Measurements from ENCODE around the gene NAT8L. TPM values are rescaled to one million over a fixed set of nuclear protein-coding genes. Genes with fewer than 3 reads are reported as not detected.

Gene NAT8L
- total RNA-seq, 2 donors from 2014 or later = 0.41 to 36.4 TPM

- H3K4me1 ChIP-seq (replicated peaks) = no peaks in the 10 kb centered on the region
- intact Hi-C loops (cut with DNase I) = no loop called here
- DNase-seq (ENCODE audit: low spot score) = no peak
- H3K27ac ChIP-seq = no peak overlapping the region
- no peaks in the 10 kb centered on the region for H3K9me3 ChIP-seq
- WGBS = 85% methylated on average over 11 of the region's 11 CpGs
- TF ChIP-seq POLR2AphosphoS5 (IDR thresholded peaks at IDR 0.05) (no peak), POLR2A (IDR thresholded peaks at IDR 0.05) (no peak)
- TF ChIP-seq, protein P1, sequence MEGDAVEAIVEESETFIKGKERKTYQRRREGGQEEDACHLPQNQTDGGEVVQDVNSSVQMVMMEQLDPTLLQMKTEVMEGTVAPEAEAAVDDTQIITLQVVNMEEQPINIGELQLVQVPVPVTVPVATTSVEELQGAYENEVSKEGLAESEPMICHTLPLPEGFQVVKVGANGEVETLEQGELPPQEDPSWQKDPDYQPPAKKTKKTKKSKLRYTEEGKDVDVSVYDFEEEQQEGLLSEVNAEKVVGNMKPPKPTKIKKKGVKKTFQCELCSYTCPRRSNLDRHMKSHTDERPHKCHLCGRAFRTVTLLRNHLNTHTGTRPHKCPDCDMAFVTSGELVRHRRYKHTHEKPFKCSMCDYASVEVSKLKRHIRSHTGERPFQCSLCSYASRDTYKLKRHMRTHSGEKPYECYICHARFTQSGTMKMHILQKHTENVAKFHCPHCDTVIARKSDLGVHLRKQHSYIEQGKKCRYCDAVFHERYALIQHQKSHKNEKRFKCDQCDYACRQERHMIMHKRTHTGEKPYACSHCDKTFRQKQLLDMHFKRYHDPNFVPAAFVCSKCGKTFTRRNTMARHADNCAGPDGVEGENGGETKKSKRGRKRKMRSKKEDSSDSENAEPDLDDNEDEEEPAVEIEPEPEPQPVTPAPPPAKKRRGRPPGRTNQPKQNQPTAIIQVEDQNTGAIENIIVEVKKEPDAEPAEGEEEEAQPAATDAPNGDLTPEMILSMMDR (IDR thresholded peaks at IDR 0.05) = no peak
- H3K27me3 ChIP-seq (replicated peaks; ENCODE audit: insufficient read depth) = no peaks in the 10 kb centered on the region
- no peaks in the 10 kb centered on the region for H3K36me3 ChIP-seq
- no peak overlapping the region for H3K4me3 ChIP-seq
These were observed 15.5 kb downstream of the NAT8L start for GRCh38 chr4:2074588-2074987.

DNA sequence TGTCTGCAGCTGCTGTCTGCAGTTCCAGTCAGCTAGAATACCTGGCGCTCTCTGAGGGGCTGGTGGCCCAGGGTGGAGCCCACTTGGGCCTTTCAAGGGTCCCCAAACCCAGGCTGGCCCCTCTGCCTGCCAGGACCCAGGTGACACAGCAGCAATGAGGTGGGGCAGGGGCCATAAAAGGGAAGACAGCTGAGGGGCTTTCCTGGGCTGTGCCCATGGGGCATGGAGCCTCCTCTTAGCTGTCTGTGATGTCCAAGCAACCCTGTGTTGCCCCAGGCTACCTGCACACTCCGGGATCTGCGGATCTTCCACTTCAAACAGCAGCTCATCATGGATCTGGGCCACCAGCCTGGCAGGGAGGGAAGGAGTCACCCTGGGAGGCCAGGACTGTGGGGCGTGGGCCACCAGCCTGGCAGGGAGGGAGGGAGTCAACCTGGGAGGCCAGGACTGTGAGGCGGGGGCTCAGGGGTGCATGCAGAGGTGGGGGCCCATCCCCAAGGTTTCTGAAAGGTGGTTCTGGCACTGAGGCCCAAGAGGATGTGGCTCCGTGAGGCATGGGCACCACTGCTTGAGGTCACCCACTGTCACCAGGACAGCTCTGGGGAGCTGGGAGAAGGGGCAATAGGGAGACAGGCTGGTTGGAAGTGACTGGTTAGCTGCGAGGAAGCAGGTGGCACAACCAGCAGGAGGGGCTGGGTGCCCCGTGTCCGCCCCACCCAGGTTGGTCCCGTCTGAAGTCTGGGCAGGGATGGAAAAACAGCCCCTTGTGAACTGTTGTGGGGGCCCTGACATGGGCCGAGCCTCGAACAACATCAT, 16.3 kb downstream of the NAT8L start:
- intact Hi-C loops (cut with DNase I) = no loop called here
- H3K27me3 ChIP-seq (replicated peaks; ENCODE audit: insufficient read depth) = no peaks in the 10 kb centered on the region
- no peak for TF ChIP-seq POLR2A (IDR thresholded peaks at IDR 0.05)
- H3K4me3 ChIP-seq = no peak overlapping the region
- H3K9me3 ChIP-seq = no peaks in the 10 kb centered on the region
- DNase-seq (ENCODE audit: low spot score) = no peak
- WGBS = 84% methylated on average over 10 of the region's 12 CpGs
- H3K4me1 ChIP-seq (replicated peaks) = no peaks in the 10 kb centered on the region
- no peak overlapping the region for H3K27ac ChIP-seq
- no peaks in the 10 kb centered on the region for H3K36me3 ChIP-seq

GRCh38 chr4:2075987-2076907, 17.1 kb downstream of the NAT8L start:
- Histone ChIP-seq H3K9me3 (no peaks in the 10 kb centered on the region), H3K27me3 (replicated peaks; ENCODE audit: insufficient read depth) (no peaks in the 10 kb centered on the region), H3K4me1 (replicated peaks) (no peaks in the 10 kb centered on the region), H3K4me3 (no peak overlapping the region), H3K27ac (no peak overlapping the region), H3K36me3 (no peaks in the 10 kb centered on the region)
- intact Hi-C loops (cut with DNase I) = no loop called here
- TF ChIP-seq, protein P1 (IDR thresholded peaks at IDR 0.05) = no peak
- TF ChIP-seq POLR2A (IDR thresholded peaks at IDR 0.05) = no peak
- TF ChIP-seq POLR2AphosphoS5 (IDR thresholded peaks at IDR 0.05) = no peak
- 93% methylated on average over 27 of the region's 31 CpGs for WGBS
- no peak for DNase-seq (ENCODE audit: low spot score)

DNA sequence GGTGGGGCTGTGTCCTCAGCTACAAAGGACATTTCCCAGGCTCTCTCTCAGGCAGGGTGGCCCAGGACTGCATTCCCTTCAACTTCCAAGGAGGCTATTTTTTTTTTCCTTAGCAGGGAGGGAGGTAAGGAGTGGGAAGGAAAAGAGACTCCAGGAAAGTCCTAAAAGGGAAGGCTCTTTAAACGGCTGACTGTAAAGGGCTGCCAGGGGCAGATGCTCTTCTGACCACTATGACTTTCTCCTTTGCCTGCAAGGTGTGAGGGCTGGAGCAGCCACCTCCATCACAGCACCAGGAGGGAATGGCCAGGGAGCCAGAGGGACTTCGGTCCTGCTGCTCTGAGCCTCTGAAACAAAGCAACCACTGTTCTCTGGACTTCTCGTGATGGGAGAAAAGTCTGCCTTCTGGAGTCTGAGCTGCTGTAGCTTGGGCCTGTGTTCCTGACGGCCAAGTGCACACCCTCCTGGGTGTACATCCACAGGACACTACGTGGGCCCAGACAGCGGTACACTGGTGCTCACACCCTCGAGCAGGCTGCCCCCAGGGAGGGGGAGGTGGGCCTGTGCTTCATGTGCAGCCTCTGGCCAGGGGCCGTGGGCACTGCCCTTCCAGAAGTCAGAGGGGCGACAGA, 17.9 kb downstream of the NAT8L start:
- intact Hi-C loops (cut with DNase I) = no loop called here
- WGBS = 76% methylated on average over 8 of the region's 9 CpGs
- no peak for TF ChIP-seq POLR2AphosphoS5 (IDR thresholded peaks at IDR 0.05)
- TF ChIP-seq, protein P1 (IDR thresholded peaks at IDR 0.05) = no peak
- no peak for TF ChIP-seq POLR2A (IDR thresholded peaks at IDR 0.05)
- no peak overlapping the region for H3K4me3 ChIP-seq
- H3K27ac ChIP-seq = no peak overlapping the region
- no peaks in the 10 kb centered on the region for H3K4me1 ChIP-seq (replicated peaks)
- H3K9me3 ChIP-seq = no peaks in the 10 kb centered on the region
- no peak for DNase-seq (ENCODE audit: low spot score)
- no peaks in the 10 kb centered on the region for H3K27me3 ChIP-seq (replicated peaks; ENCODE audit: insufficient read depth)
- no peaks in the 10 kb centered on the region for H3K36me3 ChIP-seq
